SK-N-SH (cell line): ENCODE measurements around the gene PAPSS2. TPM values are rescaled to one million over a fixed set of nuclear protein-coding genes. Genes with fewer than 3 reads are reported as not detected.

Source experiments
- CTCF ChIA-PET: fragments of 300-600, 350-600 bp; formaldehyde crosslinking; extraction: SDS; loops from one replicate; lab custom pipeline; 2021; lab: Yijun Ruan, JAX
- POLR2A ChIA-PET: fragments of 350-600 bp; sonication (Branson Sonifier 250); formaldehyde crosslinking; extraction: SDS; loops from one replicate; lab custom pipeline; 2020; ENCODE audit warnings: antibody characterized with exemption, inconsistent platforms; lab: Yijun Ruan, JAX
- DNase-seq: peaks from one replicate; pipeline ENCODE4 v3.0.0; 2012
- H2AFZ ChIP-seq: fragments of 200-600 bp; sonication (generic); 2 replicates; pipeline ENCODE4 v1.8.1; 2016; ENCODE audit warnings: antibody characterized with exemption, mild to moderate bottlenecking, low read depth
- H3F3A ChIP-seq: fragments of 200-600 bp; sonication (generic); replicated peaks from 2 replicates; pipeline ENCODE3; 2016; ENCODE audit warnings: antibody characterized with exemption, mild to moderate bottlenecking; ENCODE audit not compliant: insufficient read depth
- H3K27ac ChIP-seq, 2 experiments: fragments of 200-500 bp in 1 of 2; fragments of 200-600 bp in 1 of 2; sonication (Bioruptor generic) in 1 of 2; sonication (generic), shearing (Covaris generic) in 1 of 2; 2 replicates each; pipeline versions ENCODE4 v1.5.1 to v1.6.1; 2014 to 2016; ENCODE audit warnings: low read depth in 2 of 2, inconsistent platforms in 1 of 2, low read length in 1 of 2, mild to moderate bottlenecking in 1 of 2, mixed read lengths in 1 of 2
- H3K27me3 ChIP-seq: fragments of 200-600 bp; sonication (generic), shearing (Covaris generic); 2 replicates; pipeline ENCODE4 v1.6.1; 2016; ENCODE audit warnings: mixed run types; ENCODE audit not compliant: insufficient read depth
- H3K36me3 ChIP-seq, 2 experiments: fragments of 200-500 bp in 1 of 2; fragments of 200-600 bp in 1 of 2; sonication (Bioruptor generic) in 1 of 2; sonication (generic) in 1 of 2; replicated peaks in 1 of 2; 2 replicates each; pipeline versions ENCODE3 to v1.5.1; 2014 to 2016; ENCODE audit warnings: low read length in 1 of 2, mild to moderate bottlenecking in 1 of 2; ENCODE audit not compliant: insufficient read depth in 2 of 2, control insufficient read depth in 1 of 2
- H3K4me1 ChIP-seq, 2 experiments: fragments of 200-500 bp in 1 of 2; fragments of 200-600 bp in 1 of 2; sonication (Bioruptor generic) in 1 of 2; sonication (generic), shearing (Covaris generic) in 1 of 2; 2 replicates each; pipeline versions ENCODE4 v1.5.1 to v1.6.1; 2014 to 2016; ENCODE audit warnings: low read depth in 1 of 2, low read length in 1 of 2, mixed run types in 1 of 2; ENCODE audit not compliant: insufficient read depth in 2 of 2, control insufficient read depth in 1 of 2
- H3K4me2 ChIP-seq: fragments of 200-600 bp; sonication (generic), shearing (Covaris generic); 2 replicates; pipeline ENCODE4 v1.6.1; 2017; ENCODE audit warnings: mixed run types
- H3K4me3 ChIP-seq, 2 experiments: fragments of 200-500 bp in 1 of 2; fragments of 200-600 bp in 1 of 2; sonication (Bioruptor generic) in 1 of 2; sonication (generic), shearing (Covaris generic) in 1 of 2; 2 replicates each; pipeline versions ENCODE4 v1.5.1 to v1.8.1; 2014 to 2016; ENCODE audit warnings: low read depth in 2 of 2, inconsistent platforms in 1 of 2, low read length in 1 of 2, mild to moderate bottlenecking in 1 of 2, mixed read lengths in 1 of 2, moderate library complexity in 1 of 2
- H3K79me2 ChIP-seq: fragments of 200-600 bp; sonication (generic); 2 replicates; pipeline ENCODE4 v1.8.1; 2017; ENCODE audit warnings: mild to moderate bottlenecking; ENCODE audit not compliant: insufficient read depth
- H3K9ac ChIP-seq: fragments of 200-600 bp; sonication (generic); 2 replicates; pipeline ENCODE4 v1.6.1; 2017; ENCODE audit warnings: mixed run types
- H3K9me2 ChIP-seq: fragments of 200-600 bp; sonication (generic); 2 replicates; pipeline ENCODE4 v1.6.1; 2017; ENCODE audit warnings: mixed run types
- H3K9me3 ChIP-seq: fragments of 200-600 bp; sonication (generic); 2 replicates; pipeline ENCODE4 v1.6.1; 2017; ENCODE audit warnings: mixed run types, mild to moderate bottlenecking, moderate library complexity
- H4K20me1 ChIP-seq: fragments of 200-600 bp; sonication (generic); 2 replicates; pipeline ENCODE4 v1.6.1; 2017; ENCODE audit warnings: mild to moderate bottlenecking, mixed run types; ENCODE audit not compliant: insufficient read depth
- FOSL2 ChIP-seq: IDR thresholded peaks from 2 replicates; pipeline ENCODE4 v1.4.0; 2012; ENCODE audit warnings: low read depth, mild to moderate bottlenecking, moderate library complexity, borderline replicate concordance
- JUND ChIP-seq: IDR thresholded peaks from 2 replicates; pipeline ENCODE4 v1.4.0; 2012
- MEF2A ChIP-seq: IDR thresholded peaks from 2 replicates; pipeline ENCODE4 v1.4.0; 2012; ENCODE audit warnings: low read depth, borderline replicate concordance
- RAD21 ChIP-seq: IDR thresholded peaks from 2 replicates; pipeline ENCODE4 v1.6.1; 2012; ENCODE audit warnings: mild to moderate bottlenecking, low read length
- RCOR1 ChIP-seq: fragments of 150-350 bp; IDR thresholded peaks from 2 replicates; pipeline ENCODE4 v1.6.1; 2017; ENCODE audit warnings: antibody characterized with exemption, low read length
- WGBS: methylation state at CpG from one replicate; pipeline ENCODE4 v1.1.6; 2017; ENCODE audit warnings: low lambda C conversion rate; 5-methylcytosine and 5-hydroxymethylcytosine counted together
- polyA plus RNA-seq, 3 experiments: library from polyadenylated mRNA; depleted of rRNA; stranded (reverse); fragments of >200 nt; gene quantifications; 2 replicates each; pipeline ENCODE4 v1.2.3, GENCODE V29; 2012
- TF ChIP-seq, protein P1 (sequence below): IDR thresholded peaks from 2 replicates; pipeline ENCODE4 v1.4.0; 2012; ENCODE audit warnings: low read depth, borderline replicate concordance
- TF ChIP-seq, protein P2 (sequence below): IDR thresholded peaks from 2 replicates; pipeline ENCODE4 v1.4.0; 2012; ENCODE audit warnings: low read depth, borderline replicate concordance
- TF ChIP-seq, protein P3 (sequence below): fragments of 150-350 bp; IDR thresholded peaks from 2 replicates; pipeline ENCODE4 v1.6.1; 2017; ENCODE audit warnings: antibody characterized with exemption, low read length, low read depth, borderline replicate concordance
- TF ChIP-seq, protein P4 (sequence below): IDR thresholded peaks from 2 replicates; pipeline ENCODE4 v1.6.1; 2012; ENCODE audit warnings: mild to moderate bottlenecking, low read depth, low read length, moderate library complexity
- TF ChIP-seq, protein P5 (sequence below): fragments of 200-600 bp; sonication (generic); IDR thresholded peaks from 2 replicates; pipeline ENCODE4 v1.6.1; 2017; ENCODE audit warnings: antibody characterized with exemption, mild to moderate bottlenecking, moderate library complexity

Gene PAPSS2
- polyA plus RNA-seq, 1 of the 3 experiments (the other 2 are of a cell fraction), result 50.0 TPM

DNA sequence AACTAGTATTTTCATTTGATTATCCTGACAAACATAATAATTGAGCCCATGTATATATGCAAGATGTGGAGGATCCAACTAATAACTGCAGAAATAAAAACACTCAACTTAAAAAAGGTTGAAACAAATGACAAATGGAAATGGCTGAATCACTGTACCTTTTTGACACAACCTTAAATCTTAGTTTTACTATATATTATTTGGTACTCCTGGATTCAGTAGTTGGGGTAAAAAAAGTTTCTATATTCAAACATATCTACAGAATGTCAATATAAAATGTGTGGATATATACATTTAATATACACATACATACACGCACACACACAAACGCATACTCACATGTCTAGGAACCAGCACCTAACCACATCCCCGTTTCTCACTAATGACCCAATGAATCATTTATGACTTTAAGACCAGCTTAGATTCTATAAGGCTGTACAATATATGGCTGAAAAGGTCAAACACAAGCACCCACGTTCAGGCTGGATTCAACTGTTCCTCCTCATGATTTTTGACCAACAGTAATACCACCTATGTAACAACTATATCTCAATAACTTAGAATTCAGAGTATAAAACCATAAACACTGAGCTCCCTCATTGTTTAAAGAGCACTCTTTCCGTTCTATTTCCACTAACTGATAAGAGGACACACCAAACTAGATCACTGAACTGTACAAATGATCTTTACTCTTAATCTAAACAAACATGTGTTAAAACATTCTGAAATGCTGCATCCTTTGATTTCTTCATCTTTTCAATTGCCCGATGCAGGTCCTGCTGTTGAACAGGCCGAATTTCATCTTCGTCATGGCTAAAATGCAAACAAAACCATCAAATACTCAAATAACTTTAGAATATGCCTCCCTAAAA, 94.6 kb downstream of the PAPSS2 start:
- no peaks in the 10 kb centered on the region for H3K79me2 ChIP-seq
- POLR2A ChIA-PET, result no interaction called here
- no peaks in the 10 kb centered on the region for H4K20me1 ChIP-seq
- H3K4me1 ChIP-seq, result peaks cover 8 to 15% of the 10 kb centered on the region in 2 experiments; a peak in 3 of 4 replicates
- H3K36me3 ChIP-seq, result peaks cover 60 to 65% of the 10 kb centered on the region in 2 experiments
- no peaks in the 10 kb centered on the region for H3K27me3 ChIP-seq
- no peaks in the 10 kb centered on the region for H3K9me2 ChIP-seq
- DNase-seq, result no peak
- H3K9ac ChIP-seq, result no peak overlapping the region
- TF ChIP-seq, protein P1, sequence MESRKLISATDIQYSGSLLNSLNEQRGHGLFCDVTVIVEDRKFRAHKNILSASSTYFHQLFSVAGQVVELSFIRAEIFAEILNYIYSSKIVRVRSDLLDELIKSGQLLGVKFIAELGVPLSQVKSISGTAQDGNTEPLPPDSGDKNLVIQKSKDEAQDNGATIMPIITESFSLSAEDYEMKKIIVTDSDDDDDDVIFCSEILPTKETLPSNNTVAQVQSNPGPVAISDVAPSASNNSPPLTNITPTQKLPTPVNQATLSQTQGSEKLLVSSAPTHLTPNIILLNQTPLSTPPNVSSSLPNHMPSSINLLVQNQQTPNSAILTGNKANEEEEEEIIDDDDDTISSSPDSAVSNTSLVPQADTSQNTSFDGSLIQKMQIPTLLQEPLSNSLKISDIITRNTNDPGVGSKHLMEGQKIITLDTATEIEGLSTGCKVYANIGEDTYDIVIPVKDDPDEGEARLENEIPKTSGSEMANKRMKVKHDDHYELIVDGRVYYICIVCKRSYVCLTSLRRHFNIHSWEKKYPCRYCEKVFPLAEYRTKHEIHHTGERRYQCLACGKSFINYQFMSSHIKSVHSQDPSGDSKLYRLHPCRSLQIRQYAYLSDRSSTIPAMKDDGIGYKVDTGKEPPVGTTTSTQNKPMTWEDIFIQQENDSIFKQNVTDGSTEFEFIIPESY, result no peak
- TF ChIP-seq JUND, result no peak
- TF ChIP-seq, protein P2, sequence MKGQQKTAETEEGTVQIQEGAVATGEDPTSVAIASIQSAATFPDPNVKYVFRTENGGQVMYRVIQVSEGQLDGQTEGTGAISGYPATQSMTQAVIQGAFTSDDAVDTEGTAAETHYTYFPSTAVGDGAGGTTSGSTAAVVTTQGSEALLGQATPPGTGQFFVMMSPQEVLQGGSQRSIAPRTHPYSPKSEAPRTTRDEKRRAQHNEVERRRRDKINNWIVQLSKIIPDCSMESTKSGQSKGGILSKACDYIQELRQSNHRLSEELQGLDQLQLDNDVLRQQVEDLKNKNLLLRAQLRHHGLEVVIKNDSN, result no peak
- TF ChIP-seq, protein P3, sequence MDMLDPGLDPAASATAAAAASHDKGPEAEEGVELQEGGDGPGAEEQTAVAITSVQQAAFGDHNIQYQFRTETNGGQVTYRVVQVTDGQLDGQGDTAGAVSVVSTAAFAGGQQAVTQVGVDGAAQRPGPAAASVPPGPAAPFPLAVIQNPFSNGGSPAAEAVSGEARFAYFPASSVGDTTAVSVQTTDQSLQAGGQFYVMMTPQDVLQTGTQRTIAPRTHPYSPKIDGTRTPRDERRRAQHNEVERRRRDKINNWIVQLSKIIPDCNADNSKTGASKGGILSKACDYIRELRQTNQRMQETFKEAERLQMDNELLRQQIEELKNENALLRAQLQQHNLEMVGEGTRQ, result no peak
- no peak for TF ChIP-seq RCOR1
- TF ChIP-seq, protein P4, sequence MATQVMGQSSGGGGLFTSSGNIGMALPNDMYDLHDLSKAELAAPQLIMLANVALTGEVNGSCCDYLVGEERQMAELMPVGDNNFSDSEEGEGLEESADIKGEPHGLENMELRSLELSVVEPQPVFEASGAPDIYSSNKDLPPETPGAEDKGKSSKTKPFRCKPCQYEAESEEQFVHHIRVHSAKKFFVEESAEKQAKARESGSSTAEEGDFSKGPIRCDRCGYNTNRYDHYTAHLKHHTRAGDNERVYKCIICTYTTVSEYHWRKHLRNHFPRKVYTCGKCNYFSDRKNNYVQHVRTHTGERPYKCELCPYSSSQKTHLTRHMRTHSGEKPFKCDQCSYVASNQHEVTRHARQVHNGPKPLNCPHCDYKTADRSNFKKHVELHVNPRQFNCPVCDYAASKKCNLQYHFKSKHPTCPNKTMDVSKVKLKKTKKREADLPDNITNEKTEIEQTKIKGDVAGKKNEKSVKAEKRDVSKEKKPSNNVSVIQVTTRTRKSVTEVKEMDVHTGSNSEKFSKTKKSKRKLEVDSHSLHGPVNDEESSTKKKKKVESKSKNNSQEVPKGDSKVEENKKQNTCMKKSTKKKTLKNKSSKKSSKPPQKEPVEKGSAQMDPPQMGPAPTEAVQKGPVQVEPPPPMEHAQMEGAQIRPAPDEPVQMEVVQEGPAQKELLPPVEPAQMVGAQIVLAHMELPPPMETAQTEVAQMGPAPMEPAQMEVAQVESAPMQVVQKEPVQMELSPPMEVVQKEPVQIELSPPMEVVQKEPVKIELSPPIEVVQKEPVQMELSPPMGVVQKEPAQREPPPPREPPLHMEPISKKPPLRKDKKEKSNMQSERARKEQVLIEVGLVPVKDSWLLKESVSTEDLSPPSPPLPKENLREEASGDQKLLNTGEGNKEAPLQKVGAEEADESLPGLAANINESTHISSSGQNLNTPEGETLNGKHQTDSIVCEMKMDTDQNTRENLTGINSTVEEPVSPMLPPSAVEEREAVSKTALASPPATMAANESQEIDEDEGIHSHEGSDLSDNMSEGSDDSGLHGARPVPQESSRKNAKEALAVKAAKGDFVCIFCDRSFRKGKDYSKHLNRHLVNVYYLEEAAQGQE, result no peak
- TF ChIP-seq RAD21, result no peak
- TF ChIP-seq, protein P5, sequence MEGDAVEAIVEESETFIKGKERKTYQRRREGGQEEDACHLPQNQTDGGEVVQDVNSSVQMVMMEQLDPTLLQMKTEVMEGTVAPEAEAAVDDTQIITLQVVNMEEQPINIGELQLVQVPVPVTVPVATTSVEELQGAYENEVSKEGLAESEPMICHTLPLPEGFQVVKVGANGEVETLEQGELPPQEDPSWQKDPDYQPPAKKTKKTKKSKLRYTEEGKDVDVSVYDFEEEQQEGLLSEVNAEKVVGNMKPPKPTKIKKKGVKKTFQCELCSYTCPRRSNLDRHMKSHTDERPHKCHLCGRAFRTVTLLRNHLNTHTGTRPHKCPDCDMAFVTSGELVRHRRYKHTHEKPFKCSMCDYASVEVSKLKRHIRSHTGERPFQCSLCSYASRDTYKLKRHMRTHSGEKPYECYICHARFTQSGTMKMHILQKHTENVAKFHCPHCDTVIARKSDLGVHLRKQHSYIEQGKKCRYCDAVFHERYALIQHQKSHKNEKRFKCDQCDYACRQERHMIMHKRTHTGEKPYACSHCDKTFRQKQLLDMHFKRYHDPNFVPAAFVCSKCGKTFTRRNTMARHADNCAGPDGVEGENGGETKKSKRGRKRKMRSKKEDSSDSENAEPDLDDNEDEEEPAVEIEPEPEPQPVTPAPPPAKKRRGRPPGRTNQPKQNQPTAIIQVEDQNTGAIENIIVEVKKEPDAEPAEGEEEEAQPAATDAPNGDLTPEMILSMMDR, result no peak
- no peak for TF ChIP-seq MEF2A
- no peak for TF ChIP-seq FOSL2
- H3F3A ChIP-seq, result peaks cover 45% of the 10 kb centered on the region
- H3K4me2 ChIP-seq, result no peak overlapping the region
- H3K9me3 ChIP-seq, result no peaks in the 10 kb centered on the region
- 95% methylated on average over 8 of the region's 8 CpGs for WGBS
- H3K4me3 ChIP-seq, result no peak overlapping the region
- H2AFZ ChIP-seq, result no peak overlapping the region
- CTCF ChIA-PET, result interaction anchor here (0.8 kb wide), 1 partner anchor 21 kb away, joined by 3 read pairs; no protein-coding TSS in a partner anchor
- H3K27ac ChIP-seq, result no peak overlapping the region
